HG03025 (cell line): ENCODE results near the gene ADAMTS15.

ENCODE experiments used
- ATAC-seq: cut with Tn5 transposase; IDR thresholded peaks from one replicate; pipeline ENCODE4 v1.9.1; 2021; ENCODE audit warnings: mild to moderate bottlenecking, moderate library complexity; ENCODE audit not compliant: unreplicated experiment, low FRiP score

ADAMTS15 gene

DNA sequence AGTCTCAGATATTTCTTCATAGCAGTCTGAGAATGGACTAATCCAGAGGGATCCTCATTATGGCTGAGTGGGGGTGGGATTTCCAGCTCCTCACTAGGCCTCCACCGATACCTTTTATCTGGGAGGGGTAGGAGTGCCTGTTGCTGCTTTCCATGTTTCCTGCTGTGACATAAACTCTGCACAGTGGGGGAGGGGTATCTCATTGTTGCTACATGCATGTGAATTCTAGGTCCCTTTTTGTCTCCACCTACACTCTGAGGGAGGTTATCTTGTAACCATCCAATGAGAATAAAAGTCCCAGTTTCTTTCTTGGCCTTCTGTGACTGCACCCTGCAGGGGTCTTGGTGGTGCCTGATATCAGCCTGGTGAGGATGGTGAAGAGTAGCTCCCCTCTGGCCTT lies 60.5 kb downstream of the ADAMTS15 start:
- ATAC-seq, result no peak

DNA sequence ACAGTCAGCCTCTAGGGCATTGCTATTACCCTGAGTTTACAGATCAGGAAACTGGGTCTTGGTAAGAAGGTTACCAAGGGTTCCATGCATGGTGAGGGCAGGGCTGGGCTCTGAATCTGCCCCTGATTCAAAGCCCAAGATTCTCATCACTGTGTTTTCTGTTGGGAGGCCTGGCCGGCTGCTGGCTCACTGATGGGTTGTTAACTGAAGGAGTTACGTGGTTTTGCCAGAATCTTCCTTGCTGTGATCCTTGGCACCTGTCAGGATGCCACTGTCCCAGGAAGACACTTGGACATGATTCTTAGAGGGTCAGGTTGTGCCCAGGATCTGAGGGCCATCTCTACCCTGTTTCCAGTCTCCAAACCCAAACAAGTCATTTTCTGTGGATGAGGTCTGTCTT lies 61.5 kb downstream of the ADAMTS15 start:
- ATAC-seq, result no peak

- ATAC-seq, result no peak
Observed at GRCh38 chr11:130510407-130511006, 62.1 kb downstream of the ADAMTS15 start.

DNA sequence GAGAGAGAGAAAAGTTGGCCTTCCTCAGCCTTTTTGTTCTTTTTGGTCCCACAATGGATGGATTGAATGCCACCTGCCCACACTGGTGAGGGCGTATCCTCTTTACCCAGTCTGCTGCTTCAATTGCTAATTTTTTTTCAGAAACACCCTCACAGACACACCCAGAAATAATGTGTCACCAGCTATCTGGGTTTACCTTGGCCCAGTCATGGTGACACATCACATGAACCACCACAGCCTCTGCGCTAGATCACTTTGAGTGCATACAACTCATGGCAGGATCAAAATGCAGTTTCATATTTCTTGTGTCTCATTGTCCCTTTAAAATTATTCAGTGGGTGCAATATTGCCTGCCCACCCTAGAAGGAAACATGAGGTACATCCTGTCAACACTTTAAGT lies 63.3 kb downstream of the ADAMTS15 start:
- no peak for ATAC-seq

GRCh38 chr11:130512662-130513061 lies 64.2 kb downstream of the ADAMTS15 start:
- ATAC-seq, result no peak

GRCh38 chr11:130513132-130513531 lies 64.7 kb downstream of the ADAMTS15 start:
- ATAC-seq, result no peak

DNA sequence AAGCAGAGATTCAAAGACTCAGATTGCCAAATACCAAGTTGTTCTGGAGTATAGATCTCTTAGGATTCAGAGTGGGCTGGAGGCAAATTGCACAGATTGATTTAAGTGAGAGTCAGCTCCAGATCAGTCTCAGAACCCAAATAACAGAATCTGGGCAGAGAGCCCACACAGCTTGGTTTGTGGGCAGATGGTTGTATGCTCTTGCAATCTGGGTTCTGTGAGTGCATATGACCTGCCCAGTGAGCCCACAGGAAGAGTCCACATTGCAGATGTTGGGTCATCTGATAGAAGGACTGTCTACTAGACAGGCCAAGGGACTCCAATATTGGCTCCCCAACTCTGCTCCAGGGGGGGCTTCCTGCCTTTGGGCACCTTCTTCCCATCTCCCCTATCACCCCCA lies 65.9 kb downstream of the ADAMTS15 start:
- no peak for ATAC-seq

DNA sequence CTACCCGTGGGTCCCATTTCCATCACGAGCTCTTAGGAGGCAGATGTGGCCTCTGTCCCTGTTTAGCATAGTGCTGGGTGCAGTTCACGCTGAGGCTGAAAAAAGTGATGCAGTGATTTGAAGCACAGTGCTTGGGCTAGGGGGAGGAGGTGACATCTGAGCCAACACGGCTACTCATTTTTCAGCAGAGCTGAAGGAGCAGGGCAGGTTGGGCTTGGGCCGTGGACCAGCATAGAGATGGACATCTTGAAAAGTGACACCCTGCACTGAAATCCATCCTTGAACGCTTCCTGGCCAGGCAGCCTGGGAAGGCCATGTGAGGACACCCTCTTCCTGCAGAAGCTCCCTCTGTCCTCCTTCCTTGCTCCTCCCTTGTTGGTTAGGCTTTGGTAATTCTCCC lies 66.4 kb downstream of the ADAMTS15 start:
- ATAC-seq, result no peak

DNA sequence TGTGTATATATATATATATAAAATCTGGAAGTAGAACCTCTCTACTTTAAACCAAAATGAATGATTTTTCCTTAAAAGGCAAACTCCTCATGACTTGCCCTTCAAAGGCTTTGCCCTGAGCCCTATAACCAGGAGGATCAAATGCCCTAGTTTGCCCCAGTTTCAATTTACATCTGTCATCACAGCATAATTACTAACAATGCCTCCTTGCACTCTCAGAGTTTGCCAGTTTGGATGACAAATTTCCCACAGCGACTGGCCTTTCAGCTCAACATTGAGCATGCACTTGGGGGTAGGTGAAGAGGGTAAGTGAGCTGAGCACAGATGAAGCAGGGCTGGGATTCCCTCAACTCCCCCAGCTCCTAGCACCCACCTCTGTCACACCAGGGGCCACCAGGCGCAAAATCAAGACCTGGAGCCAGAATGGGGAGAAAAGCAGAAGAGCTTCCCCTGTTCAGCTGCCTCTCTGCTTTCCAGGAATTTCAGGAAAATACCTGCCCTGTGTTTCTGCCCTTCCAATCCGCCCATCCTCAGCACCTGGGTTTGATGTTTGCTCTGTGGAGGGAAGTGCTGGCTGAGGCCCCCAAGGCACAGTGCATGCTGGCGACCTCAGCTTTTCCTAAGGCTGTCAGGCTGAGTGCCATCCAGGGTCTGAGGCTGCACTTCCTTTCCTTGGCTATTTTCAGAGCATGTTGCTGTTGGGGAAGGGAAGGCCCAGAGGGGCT lies 67.5 kb downstream of the ADAMTS15 start:
- ATAC-seq, result no peak

GRCh38 chr11:130516554-130517505 lies 68.4 kb downstream of the ADAMTS15 start:
- no peak for ATAC-seq

- ATAC-seq, result no peak
Observed at GRCh38 chr11:130518164-130518680, 69.8 kb downstream of the ADAMTS15 start.

DNA sequence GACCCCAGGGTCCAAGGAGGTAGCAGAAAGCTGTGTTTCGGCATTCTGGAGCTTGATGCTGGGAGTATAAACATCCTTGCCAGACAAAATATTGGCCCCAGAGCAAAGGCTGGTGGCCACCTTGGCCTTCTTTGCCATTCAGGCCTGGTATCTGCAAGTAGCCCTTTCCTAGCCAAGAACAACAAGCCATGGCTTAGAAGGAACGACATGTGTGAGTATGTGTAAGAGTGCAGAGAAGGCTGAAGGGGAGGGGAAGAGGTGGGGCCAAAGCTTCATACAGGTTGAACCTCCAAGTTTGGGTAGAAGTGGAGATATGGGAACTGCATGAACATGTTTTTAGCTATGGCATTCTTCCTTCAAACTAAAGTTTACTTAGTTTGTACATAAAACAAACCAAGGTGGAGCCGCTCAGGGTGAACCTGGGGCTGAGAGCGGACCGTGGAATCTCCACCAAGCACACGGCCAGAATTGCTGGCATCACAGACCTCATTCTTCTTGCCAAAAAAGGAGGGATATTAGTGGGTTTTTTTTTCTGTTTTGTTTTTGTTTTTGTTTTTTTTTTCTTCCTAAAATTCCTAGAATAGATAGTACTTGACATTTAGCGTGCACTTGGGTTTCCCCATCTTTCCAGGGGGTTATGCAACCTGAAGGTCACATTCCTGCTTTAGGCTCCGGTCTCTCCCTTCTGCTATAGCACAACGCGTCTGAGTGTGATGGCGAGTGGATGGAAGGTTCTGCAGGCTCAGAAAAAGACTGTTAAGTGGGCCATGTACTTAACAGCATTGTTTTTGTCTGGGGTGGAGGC lies 70.9 kb downstream of the ADAMTS15 start:
- no peak for ATAC-seq

GRCh38 chr11:130520271-130520671 lies 71.8 kb downstream of the ADAMTS15 start:
- no peak for ATAC-seq

- no peak for ATAC-seq
Observed at GRCh38 chr11:130522284-130522961, 74.0 kb downstream of the ADAMTS15 start.

DNA sequence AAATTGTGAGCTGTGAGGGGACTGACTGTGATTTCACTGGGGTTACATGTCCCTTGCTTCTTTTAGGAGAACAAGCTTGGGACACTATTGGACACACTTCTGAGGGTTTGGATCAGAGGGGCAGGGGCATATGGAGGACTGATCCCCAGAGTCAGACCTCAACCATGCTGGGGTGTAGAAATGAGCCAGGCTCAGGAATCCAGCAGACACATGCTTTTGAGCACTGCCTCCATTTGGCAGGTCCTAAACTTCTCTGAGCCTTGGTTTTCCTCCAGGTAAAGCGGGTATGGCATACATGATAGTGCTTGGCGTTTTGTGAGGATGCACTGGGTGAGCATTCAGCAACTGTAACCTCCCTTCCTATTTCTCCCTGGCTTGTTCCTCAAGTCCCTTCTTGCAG lies 74.7 kb downstream of the ADAMTS15 start:
- no peak for ATAC-seq

GRCh38 chr11:130523609-130524008 lies 75.2 kb downstream of the ADAMTS15 start:
- ATAC-seq, result no peak

DNA sequence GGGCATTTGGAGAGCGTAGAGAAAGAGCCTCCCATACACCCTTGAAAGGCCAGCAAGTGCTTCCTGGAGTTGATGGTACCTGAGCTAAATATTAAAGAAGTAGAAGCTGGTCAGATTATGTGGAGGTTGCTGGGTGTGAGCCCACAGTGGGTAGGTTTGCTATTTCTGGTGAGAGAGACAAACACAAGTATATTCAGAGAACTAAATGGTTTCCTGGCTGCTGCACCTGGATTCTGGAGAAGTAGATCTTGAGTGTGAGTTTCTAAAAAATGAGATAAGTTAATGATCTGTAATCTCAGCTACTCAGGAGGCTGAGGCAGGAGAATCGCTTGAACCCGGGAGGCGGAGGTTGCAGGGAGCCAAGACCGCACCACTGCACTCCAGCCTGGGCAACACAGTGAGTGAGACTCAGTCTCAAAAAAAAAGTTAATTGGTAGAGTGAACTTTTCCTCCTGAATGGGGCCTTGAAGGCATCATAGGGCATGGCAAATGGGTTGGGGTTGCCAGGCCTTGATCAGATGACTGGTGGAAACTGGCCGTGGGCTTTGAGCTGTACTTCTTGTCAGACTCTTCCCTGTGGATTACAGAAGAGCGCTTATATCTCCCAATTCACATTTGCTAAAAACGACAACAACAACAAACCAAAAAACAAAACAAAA lies 75.8 kb downstream of the ADAMTS15 start:
- no peak for ATAC-seq

DNA sequence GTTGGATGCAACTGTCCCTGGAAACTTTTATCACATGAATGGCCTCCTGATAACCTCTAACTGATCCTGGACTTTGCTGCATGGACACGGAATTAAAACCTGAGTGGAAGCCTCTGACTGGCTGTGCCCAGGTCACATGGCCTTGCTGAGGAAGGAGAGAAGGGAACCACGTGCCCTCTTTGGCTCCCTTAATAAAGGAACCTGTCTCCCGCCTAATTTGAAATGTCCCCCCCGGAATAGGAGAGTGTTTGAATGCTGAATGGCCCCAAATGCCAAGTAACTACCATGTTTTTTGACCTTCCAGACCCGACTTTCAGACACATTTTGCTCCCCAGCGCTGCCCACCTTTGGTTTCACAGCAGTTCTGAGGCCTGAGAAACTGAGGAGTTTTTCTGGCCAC lies 76.9 kb downstream of the ADAMTS15 start:
- ATAC-seq, result no peak
